Activated CD4-positive, alpha-beta memory T cell treated with anti-CD3 and anti-CD28 coated beads, Interleukin-2, amount 10 ng/mL, durations not matched to agents 7 days and 5 days (primary cell): ENCODE results near the gene HECTD2. TPM values are rescaled to one million over a fixed set of nuclear protein-coding genes. Genes with fewer than 3 reads are reported as not detected.
"Not testable (repeated sequence)": the region's sequence is repeated elsewhere in the genome, so short reads cannot be mapped to it uniquely, and the experiment has no call there.

ENCODE experiments used
- CTCF ChIA-PET: fragments of 350-600 bp; sonication (Branson Sonifier 250); formaldehyde crosslinking; loops from one replicate; lab custom pipeline; 2021; ENCODE audit warnings: antibody characterized with exemption, inconsistent platforms; lab: Charles Lee
- POLR2A ChIA-PET: fragments of 350-600 bp; sonication (Branson Sonifier 250); formaldehyde crosslinking; loops from one replicate; lab custom pipeline; 2021; ENCODE audit warnings: antibody characterized with exemption; lab: Charles Lee
- DNase-seq: peaks from one replicate; pipeline ENCODE4 v3.0.0-alpha.2; 2020
- H3K27ac Mint-ChIP-seq: one replicate; pipeline ENCODE4 v1.8.0; 2021; ENCODE audit warnings: mild to moderate bottlenecking, mixed read lengths
- H3K27me3 Mint-ChIP-seq: one replicate; pipeline ENCODE4 v1.8.0; 2021; ENCODE audit warnings: mixed read lengths
- H3K36me3 Mint-ChIP-seq: one replicate; pipeline ENCODE4 v1.8.0; 2021; ENCODE audit warnings: low read depth, mixed read lengths
- H3K4me1 Mint-ChIP-seq: one replicate; pipeline ENCODE4 v1.8.0; 2021; ENCODE audit warnings: mixed read lengths
- H3K4me3 Mint-ChIP-seq: one replicate; pipeline ENCODE4 v1.8.0; 2021; ENCODE audit warnings: mild to moderate bottlenecking, mixed read lengths
- H3K9me3 Mint-ChIP-seq: one replicate; pipeline ENCODE4 v1.8.0; 2021; ENCODE audit warnings: mixed read lengths
- total RNA-seq, 2 experiments: library from RNA; stranded (reverse); gene quantifications; one replicate each; pipeline ENCODE4 v1.2.3, GENCODE V29; 2021

Gene HECTD2
- total RNA-seq, 2 experiments from 2014 or later = 2.6 to 2.9 TPM

DNA sequence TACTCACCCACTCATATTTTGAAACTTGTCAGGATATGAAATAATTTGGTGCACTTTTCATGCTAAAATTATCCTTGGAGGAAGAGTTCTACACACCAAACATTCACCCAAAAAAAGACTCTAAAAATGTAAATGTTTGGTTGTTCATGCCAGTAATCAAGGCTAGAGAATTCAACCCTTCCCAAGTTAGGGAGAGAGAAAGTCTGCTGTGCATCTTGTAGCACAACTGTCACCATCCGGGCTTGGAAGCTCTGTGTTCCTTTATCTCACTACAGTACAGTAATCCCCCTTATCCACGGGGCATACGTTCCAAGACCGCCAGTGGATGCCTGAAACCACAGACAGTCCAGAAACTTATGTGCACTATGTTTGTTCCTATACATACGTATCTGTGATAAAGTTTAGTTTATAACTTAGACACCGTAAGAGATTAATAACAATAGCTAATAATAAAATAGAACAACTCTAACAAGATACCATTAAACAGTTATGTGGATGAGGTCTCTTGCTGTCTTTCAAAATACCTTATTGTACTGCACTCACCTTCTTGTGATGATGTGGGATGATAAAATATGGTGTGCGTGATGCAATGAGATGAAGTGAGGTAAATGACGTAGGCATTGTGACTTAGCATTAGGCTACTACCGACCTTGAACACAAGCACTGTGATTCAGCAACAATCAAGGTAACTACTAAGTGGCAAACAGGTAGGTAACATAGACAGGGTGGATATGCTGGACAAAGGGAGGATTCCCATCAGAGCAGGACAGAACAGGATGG, 24.6 kb upstream of the HECTD2 start:
- no peak for DNase-seq
- H3K4me3 Mint-ChIP-seq = no peak overlapping the region
- H3K9me3 Mint-ChIP-seq = no peaks in the 10 kb centered on the region
- H3K27ac Mint-ChIP-seq = no peak overlapping the region
- CTCF ChIA-PET = interaction anchor here (3.8 kb wide), 1 partner anchor 249 kb away, joined by 20 read pairs; no protein-coding TSS in a partner anchor
- no peaks in the 10 kb centered on the region for H3K36me3 Mint-ChIP-seq
- peaks cover 6% of the 10 kb centered on the region for H3K4me1 Mint-ChIP-seq
- POLR2A ChIA-PET = no interaction called here
- H3K27me3 Mint-ChIP-seq = peaks cover 31% of the 10 kb centered on the region

DNA sequence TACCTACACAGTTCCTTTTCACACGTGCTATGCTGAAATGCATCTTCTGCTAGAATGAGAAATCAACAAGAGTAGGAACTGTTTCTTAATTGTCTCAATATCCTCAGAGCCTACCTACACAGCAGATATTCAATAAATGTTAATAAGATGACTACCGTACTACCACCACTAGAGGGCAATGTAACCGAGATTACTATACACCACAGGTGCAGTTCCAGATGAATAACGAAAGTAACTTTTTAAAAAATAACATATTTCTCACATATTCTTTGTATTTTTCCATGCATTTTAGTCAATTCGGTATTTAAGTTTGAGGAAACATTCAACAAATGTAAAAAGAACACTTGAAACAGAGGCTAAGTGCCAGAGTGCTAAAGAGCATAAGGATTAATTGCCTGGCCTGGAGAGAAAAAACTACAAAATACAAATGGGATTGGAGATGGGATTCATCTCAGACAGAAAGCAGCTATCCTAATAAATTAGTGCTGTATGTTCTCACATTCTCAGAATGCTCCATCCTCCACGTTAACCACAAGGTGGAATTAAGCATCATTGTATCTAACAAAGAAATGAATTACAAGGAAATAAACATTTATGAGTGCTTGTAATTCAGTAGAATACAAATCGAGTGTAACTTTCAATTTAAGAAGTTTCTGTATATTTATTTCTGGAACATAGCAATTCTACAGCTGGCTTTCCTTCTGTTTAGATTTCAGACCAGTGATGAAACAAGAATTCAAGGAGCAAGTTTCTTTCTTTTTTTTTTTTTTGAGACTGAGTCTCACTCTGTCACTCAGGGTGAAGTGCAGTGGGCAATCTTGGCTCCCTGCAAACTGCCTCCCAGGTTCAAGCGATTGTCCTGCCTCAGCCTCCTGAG, 20.3 kb upstream of the HECTD2 start:
- peaks cover 26% of the 10 kb centered on the region for H3K27me3 Mint-ChIP-seq
- H3K4me3 Mint-ChIP-seq = no peak overlapping the region
- H3K4me1 Mint-ChIP-seq = peaks cover 8% of the 10 kb centered on the region
- no peak for DNase-seq
- H3K36me3 Mint-ChIP-seq = no peaks in the 10 kb centered on the region
- H3K9me3 Mint-ChIP-seq = no peaks in the 10 kb centered on the region
- POLR2A ChIA-PET = interaction anchor here (1.3 kb wide), 1 partner anchor 20 kb away, joined by 4 read pairs; the partner anchor contains the start of gene HECTD2
- H3K27ac Mint-ChIP-seq = no peak overlapping the region
- CTCF ChIA-PET = interaction anchor here (0.6 to 2.1 kb wide), 7 partner anchors 11 to 523 kb away, joined by 3 to 12 read pairs (median 3); partner anchors contain the start of gene PPP1R3C

DNA sequence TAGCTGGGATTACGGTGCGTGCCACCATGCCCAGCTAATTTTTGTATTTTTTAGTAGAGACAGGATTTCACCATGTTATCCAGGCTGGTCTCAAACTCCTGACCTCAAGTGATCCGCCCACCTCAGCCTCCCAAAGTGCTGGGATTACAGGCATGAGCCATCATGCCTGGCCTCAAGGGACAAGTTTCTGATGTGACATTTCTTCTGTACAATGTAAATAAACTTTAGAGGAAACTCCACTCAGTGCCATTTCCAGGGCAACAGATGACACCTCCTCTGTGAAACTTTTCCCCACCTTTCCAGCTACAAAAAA, 19.7 kb upstream of the HECTD2 start:
- not testable (repeated sequence) for DNase-seq, H3K4me3 Mint-ChIP-seq, H3K36me3 Mint-ChIP-seq, H3K9me3 Mint-ChIP-seq, H3K27ac Mint-ChIP-seq, H3K4me1 Mint-ChIP-seq
- peaks cover 23% of the 10 kb centered on the region for H3K27me3 Mint-ChIP-seq
- POLR2A ChIA-PET = interaction anchor here (1.3 kb wide), 1 partner anchor 19 kb away, joined by 4 read pairs; the partner anchor contains the start of gene HECTD2
- CTCF ChIA-PET = interaction anchor here (0.6 to 2.1 kb wide), 7 partner anchors 12 to 522 kb away, joined by 3 to 12 read pairs (median 3); partner anchors contain the start of gene PPP1R3C

DNA sequence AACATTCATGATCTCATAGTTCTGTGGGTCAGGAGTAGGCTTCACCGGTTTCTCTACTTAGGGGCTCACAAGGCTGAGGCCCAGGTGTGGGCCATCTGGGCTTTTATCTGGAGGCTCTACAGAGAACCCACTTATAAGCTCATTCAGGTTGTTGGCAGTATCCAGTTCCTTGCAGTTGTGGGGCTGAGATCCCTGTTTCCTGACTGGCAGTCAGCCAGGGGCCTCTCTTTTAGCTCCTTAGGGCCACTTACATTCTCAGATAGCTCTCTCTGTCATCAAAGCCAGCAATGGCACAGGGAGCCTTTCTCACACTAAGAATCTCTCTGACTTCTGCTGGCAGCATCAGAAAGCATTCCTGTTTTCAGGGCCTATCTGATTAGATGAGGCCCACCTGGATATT, 18.2 kb upstream of the HECTD2 start:
- POLR2A ChIA-PET = no interaction called here
- Mint-ChIP-seq H3K4me1 (peaks cover 8% of the 10 kb centered on the region), H3K36me3 (no peaks in the 10 kb centered on the region)

DNA sequence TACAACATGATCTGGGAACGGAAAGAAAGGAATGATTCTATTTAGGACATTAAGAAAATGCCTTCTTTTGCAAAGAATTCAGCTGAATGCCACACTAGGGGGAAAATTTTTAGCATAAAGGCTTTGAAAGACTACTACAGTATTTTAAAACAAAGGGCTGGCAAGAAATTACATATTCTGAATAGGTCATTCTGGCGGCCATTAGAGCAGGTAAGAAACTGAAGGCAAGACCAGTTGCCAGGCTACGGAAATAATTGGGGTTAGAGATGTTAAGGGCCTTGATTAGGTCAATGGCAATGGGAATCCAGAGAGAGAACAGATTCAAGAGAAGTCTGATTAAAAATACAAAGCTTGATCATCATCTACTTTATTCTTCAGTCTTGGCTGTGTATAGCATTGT, 3.8 kb upstream of the HECTD2 start:
- H3K9me3 Mint-ChIP-seq = no peaks in the 10 kb centered on the region
- H3K4me3 Mint-ChIP-seq = no peak overlapping the region
- no peaks in the 10 kb centered on the region for H3K36me3 Mint-ChIP-seq
- no peak for DNase-seq
- CTCF ChIA-PET = no interaction called here
- H3K27ac Mint-ChIP-seq = no peak overlapping the region
- POLR2A ChIA-PET = no interaction called here
- peaks cover 14% of the 10 kb centered on the region for H3K4me1 Mint-ChIP-seq
- peaks cover 17% of the 10 kb centered on the region for H3K27me3 Mint-ChIP-seq

More for the DNA sequence above, 18.2 kb upstream of the HECTD2 start:
- DNase-seq = no peak
- peaks cover 20% of the 10 kb centered on the region for H3K27me3 Mint-ChIP-seq
- CTCF ChIA-PET = interaction anchor here (1.0 to 1.3 kb wide), 2 partner anchors 19 to 242 kb away, joined by 3 to 4 read pairs; no protein-coding TSS in a partner anchor
- no peak overlapping the region for H3K4me3 Mint-ChIP-seq
- H3K9me3 Mint-ChIP-seq = no peaks in the 10 kb centered on the region
- no peak overlapping the region for H3K27ac Mint-ChIP-seq

DNA sequence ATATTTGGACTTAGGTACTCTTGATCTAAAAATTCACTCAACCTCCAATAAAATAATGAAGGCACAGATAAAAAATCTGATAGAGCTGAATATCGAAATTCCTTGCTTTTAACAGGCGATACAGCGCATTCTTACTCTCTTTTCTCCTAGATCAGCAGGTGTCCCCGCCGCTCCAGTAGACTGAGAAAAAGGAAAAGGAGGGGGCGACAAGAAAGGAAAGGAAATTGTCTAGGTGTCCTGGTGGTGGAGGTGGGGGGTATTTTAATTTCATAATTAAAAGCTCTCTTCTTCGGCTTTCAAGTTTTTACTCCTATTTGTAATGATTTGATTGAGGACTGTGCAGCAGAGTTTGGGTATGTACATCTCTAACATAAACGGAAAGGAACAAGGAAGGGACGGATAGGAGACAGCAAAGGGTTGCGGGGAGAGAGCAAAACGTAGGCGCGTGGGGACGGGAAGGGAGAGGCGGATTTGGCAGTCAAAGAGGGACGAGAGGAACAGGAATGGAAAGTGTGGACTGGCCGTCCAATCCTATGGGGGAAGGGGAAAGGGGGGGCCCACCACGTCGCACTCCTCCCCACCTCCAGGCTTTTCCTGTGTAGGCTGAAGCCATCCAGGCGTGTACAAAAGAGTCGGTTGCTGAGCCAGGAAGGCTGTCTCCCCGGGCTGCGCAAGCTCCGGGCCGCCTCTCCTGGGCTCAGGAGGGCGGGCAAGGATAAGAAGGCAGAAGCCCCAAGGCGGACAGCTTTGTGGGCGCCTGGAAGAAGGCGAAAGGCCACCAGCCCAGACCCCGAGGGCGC, 875 bp upstream of the HECTD2 start:
- Mint-ChIP-seq H3K4me1 (peaks cover 17% of the 10 kb centered on the region), H3K4me3 (peak overlapping the region; percentile 74), H3K27ac (peak overlapping the region; percentile 87), H3K9me3 (no peaks in the 10 kb centered on the region), H3K36me3 (no peaks in the 10 kb centered on the region), H3K27me3 (peaks cover 17% of the 10 kb centered on the region)
- POLR2A ChIA-PET = interaction anchor here (0.6 to 2.0 kb wide), 7 partner anchors 13 to 1708 kb away, joined by 3 to 5 read pairs (median 4); partner anchors contain the start of genes BTAF1 and KIF20B
- no peak for DNase-seq
- CTCF ChIA-PET = interaction anchor here (0.7 to 1.0 kb wide), 3 partner anchors 11 to 538 kb away, joined by 3 read pairs; partner anchors contain the start of gene RPP30

DNA sequence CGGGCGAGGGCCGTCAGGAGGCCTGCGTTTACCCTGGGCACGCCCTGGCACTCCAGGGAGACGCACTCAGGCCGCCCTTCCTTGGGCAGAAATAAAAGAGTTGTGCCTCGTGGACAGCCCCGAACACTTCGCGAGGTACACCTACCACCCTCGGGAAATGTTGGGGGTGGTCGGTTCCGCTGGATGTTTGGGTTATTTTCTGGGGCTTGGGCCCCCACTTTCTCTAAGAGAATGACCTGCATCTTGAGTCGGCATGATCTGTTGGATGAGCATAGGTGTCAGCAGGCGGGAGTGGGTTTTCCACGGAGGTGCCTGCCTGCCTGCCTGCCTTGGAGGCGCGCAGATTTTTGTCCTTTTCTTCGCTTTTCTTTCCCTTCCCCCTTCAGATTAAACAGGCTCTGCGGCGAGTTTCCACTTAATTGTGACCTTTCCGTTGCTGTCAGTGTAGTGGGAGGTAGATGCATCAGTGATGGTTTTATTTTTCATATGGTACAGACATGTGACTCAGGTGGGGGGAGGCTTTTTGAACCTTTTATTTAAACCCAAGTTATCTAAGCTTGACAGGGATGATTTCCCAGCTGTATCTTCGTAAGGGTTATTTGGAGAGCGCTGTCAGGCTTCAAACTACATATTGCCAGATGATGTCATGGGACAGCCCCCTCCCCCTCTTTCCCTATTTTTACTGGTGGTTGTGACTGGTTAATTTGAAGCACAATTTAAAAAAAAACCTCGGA, 661 bp downstream of the HECTD2 start:
- DNase-seq = no peak

DNA sequence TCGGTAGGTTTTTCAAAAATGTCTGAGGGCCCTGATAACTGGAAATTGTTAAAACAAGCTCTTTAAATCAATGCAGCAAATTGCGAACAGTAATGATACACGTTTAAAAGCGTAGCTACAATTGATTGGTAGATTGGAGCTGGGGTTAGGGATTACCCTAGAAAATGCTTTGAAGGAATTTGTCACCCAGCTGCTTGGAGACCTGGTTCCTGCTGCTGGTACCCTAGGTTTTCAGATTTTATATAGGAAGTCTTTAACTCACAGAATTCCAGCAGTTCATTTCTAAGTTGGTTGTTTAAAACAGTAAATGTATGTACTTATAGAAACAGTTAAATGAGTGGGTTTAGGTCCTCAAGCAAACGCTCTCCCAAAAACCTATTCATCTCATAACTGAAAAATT, 1.5 kb downstream of the HECTD2 start:
- Mint-ChIP-seq H3K4me1 (peaks cover 18% of the 10 kb centered on the region), H3K27me3 (peaks cover 6% of the 10 kb centered on the region), H3K36me3 (no peaks in the 10 kb centered on the region), H3K9me3 (no peaks in the 10 kb centered on the region), H3K4me3 (peak overlapping the region; percentile 31), H3K27ac (no peak overlapping the region)
- no peak for DNase-seq
- CTCF ChIA-PET = interaction anchor here (1.1 to 1.8 kb wide), 4 partner anchors 9 to 113 kb away, joined by 3 to 11 read pairs (median 6); no protein-coding TSS in a partner anchor
- POLR2A ChIA-PET = interaction anchor here (0.9 to 2.0 kb wide), 3 partner anchors 10 to 512 kb away, joined by 3 to 5 read pairs (median 5); partner anchors contain the start of genes BTAF1 and TNKS2

More for the DNA sequence above, 661 bp downstream of the HECTD2 start:
- Mint-ChIP-seq H3K36me3 (no peaks in the 10 kb centered on the region), H3K27ac (peak overlapping the region; percentile 72), H3K9me3 (no peaks in the 10 kb centered on the region), H3K4me3 (peak overlapping the region; percentile 81), H3K27me3 (peaks cover 12% of the 10 kb centered on the region), H3K4me1 (peaks cover 17% of the 10 kb centered on the region)
- CTCF ChIA-PET = interaction anchor here (1.1 to 1.8 kb wide), 4 partner anchors 10 to 112 kb away, joined by 3 to 11 read pairs (median 6); no protein-coding TSS in a partner anchor
- POLR2A ChIA-PET = interaction anchor here (0.9 to 2.0 kb wide), 3 partner anchors 11 to 513 kb away, joined by 3 to 5 read pairs (median 5); partner anchors contain the start of genes BTAF1 and TNKS2

DNA sequence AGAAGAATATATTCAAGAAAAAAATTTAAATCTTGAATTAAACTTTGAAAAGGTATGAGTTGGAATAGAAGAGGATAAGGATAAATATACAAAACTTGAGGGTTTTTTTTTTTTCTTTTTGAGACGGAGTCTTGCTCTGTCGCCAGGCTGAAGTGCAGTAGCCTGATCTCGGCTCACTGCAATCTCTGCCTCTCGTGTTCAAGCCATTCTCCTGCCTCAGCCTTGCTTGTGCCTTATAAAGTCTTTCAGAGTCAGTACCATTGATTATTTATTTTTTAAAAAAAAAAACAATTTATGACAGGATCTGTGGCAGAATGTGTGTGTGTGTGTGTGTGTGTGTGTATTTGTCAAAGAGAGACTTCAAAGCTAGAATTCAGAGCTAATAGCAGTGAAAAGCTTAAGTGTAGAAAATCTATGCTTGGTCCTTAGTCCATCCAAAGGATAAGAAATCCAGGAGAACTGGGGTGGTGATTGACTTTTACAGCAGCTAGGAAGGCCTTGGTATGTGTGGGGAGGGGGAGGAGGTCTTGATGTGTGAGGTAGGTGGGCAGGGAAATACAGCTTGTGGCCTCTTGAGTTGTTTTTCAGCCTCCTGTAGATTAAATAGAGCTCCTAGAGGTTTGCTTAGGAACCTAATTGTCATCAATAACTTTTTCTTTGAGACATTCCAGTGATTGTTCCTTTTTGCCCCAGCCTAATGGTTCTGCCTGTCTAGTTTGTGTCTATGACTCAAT, 2.4 kb downstream of the HECTD2 start:
- Mint-ChIP-seq H3K4me3 (no peak overlapping the region), H3K27ac (no peak overlapping the region), H3K27me3 (peaks cover 5% of the 10 kb centered on the region), H3K4me1 (peaks cover 18% of the 10 kb centered on the region), H3K9me3 (no peaks in the 10 kb centered on the region), H3K36me3 (no peaks in the 10 kb centered on the region)
- CTCF ChIA-PET = interaction anchor here (1.1 kb wide), 1 partner anchor 19 kb away, joined by 3 read pairs; no protein-coding TSS in a partner anchor
- DNase-seq = no peak
- POLR2A ChIA-PET = no interaction called here

DNA sequence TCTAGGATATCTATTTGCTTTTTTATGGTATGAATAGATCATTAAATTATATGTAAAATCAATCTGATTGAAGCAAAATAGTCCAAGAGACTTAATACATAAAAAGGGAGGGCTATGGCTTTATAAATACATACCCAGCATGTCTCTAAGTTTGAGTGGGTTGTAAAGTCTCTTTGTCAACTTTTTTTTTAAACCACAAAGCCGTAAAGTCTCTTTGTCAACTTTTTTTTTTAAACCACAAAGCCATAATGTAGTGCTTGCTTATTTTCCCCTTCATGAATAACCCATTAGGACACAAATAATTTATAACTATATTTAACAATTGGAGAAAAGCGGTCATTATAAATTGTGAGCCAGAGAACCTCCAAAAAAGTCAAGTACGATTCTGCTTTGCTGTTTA, 5.7 kb downstream of the HECTD2 start:
- Mint-ChIP-seq H3K9me3 (no peaks in the 10 kb centered on the region), H3K4me1 (peaks cover 11% of the 10 kb centered on the region), H3K36me3 (no peaks in the 10 kb centered on the region), H3K27ac (no peak overlapping the region), H3K27me3 (no peaks in the 10 kb centered on the region), H3K4me3 (no peak overlapping the region)
- CTCF ChIA-PET = no interaction called here
- no peak for DNase-seq
- POLR2A ChIA-PET = no interaction called here

DNA sequence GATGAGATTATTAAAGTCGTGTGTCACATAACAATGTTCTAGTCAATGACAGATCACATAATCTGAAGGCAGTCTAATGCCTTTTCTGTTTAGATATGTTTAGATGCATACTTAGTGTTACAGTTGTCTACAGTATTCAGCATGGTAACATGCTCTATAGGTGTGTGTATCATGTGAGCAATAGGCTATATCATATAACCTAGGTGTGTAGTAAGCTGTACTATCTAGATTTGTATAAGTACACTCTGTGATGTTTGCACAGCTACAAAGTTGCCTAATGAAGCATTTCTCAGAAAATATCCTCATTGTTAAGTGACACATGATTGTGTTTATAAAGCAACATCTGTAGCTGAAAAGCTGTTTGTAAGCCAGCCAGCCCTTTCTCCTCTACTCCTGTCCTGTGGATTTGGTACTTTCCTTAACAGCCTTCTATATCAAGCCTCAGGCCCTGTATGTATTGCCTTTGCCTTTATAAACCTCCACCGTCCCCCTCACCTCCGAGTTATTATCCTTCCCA, 6.3 kb downstream of the HECTD2 start:
- peaks cover 11% of the 10 kb centered on the region for H3K4me1 Mint-ChIP-seq
- CTCF ChIA-PET = no interaction called here
- POLR2A ChIA-PET = no interaction called here

More for the DNA sequence above, 6.3 kb downstream of the HECTD2 start:
- no peak overlapping the region for H3K4me3 Mint-ChIP-seq
- H3K9me3 Mint-ChIP-seq = no peaks in the 10 kb centered on the region
- no peak overlapping the region for H3K27ac Mint-ChIP-seq
- no peaks in the 10 kb centered on the region for H3K27me3 Mint-ChIP-seq
- DNase-seq = no peak
- H3K36me3 Mint-ChIP-seq = no peaks in the 10 kb centered on the region
